RWPE2 (cell line): ENCODE data around the gene IL13.

Experiments used
- ATAC-seq: fragments of 200-7000 bp; cut with Tn5 transposase; 3 replicates; pipeline ENCODE4 v1.9.1; 2021; ENCODE audit warnings: low read depth
- DNase-seq: peaks from one replicate; pipeline ENCODE4 v3.0.0-alpha.2; 2020; ENCODE audit warnings: low spot score
- H3K27ac ChIP-seq: fragments of 450-650 bp; 2 replicates; pipeline ENCODE4 v1.5.1; 2017; ENCODE audit warnings: mild to moderate bottlenecking; ENCODE audit not compliant: poor library complexity, severe bottlenecking
- H3K27me3 ChIP-seq: fragments of 250-450 bp; sonication (Bioruptor Pico); 2 replicates; pipeline ENCODE4 v1.5.1; 2021; ENCODE audit warnings: mild to moderate bottlenecking, moderate library complexity; ENCODE audit not compliant: insufficient read depth, poor library complexity, severe bottlenecking
- H3K36me3 ChIP-seq: fragments of 250-450 bp; sonication (Bioruptor Pico); 2 replicates; pipeline ENCODE4 v1.5.1; 2020; ENCODE audit warnings: low read depth, mild to moderate bottlenecking, moderate library complexity
- H3K4me1 ChIP-seq: fragments of 250-450 bp; sonication (Bioruptor Pico); 2 replicates; pipeline ENCODE4 v1.5.1; 2021; ENCODE audit warnings: mild to moderate bottlenecking, moderate library complexity; ENCODE audit not compliant: insufficient read depth, poor library complexity, severe bottlenecking
- H3K4me3 ChIP-seq: fragments of 250-450 bp; sonication (Bioruptor Pico); 2 replicates; pipeline ENCODE4 v1.5.1; 2021; ENCODE audit warnings: mild to moderate bottlenecking, moderate library complexity; ENCODE audit not compliant: severe bottlenecking
- H3K9me3 ChIP-seq: fragments of 250-450 bp; sonication (Bioruptor Pico); 2 replicates; pipeline ENCODE4 v1.5.1; 2021; ENCODE audit warnings: mild to moderate bottlenecking, moderate library complexity; ENCODE audit not compliant: severe bottlenecking
- TF ChIP-seq, protein P1 (sequence below): fragments of 450-650 bp; IDR thresholded peaks from one replicate; pipeline ENCODE4 v1.5.1; 2017; ENCODE audit warnings: mild to moderate bottlenecking, moderate library complexity; ENCODE audit not compliant: poor library complexity, severe bottlenecking

IL13 gene

DNA sequence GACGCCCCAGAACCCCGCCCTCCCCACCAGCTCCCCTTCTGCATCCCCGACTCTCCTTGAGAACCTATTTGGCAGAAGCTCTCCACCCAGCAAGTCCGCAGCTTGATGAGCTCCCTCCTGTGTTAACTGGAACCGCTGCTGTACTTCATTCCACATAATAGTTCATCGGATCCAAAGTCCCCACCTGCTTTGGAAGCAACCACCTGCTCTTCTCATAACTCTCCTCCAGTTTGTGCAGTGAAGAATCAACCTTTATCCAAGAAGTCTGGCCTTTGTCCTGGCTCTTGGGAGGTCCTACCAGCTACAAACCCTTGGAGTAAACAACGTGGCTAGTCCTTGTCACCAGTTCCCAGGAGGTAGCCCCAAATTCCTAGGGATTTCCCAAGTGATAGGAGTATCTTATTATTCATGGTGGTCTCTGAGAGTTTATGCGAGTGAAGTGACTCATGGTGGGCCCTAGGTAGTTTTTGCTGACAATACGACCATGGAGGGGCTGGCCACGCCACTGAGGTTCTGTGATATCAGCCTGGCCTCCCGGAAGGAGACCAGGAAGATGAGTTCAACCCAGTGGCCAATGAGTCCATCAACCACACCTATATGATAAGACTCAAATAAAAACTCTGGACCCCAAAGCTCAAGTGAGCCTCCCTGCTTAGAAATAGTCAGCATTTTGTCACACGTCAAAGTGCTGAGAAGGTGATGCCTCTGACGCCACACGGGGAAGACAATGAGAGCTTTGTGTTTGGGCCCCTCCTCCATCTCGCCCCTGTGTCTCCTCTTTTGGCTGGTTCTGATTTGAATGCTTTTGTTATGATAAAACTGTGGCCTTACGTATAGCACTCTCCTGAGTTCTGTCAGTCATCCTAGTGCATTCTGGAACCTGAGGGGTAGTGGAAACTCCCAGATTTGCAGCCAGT lies 12.3 kb downstream of the IL13 start:
- H3K27me3 ChIP-seq = no peaks in the 10 kb centered on the region
- no peaks in the 10 kb centered on the region for H3K9me3 ChIP-seq
- H3K4me1 ChIP-seq = peaks cover 11% of the 10 kb centered on the region
- no peaks in the 10 kb centered on the region for H3K36me3 ChIP-seq
- DNase-seq (no peak), ATAC-seq (no peak)
- no peak overlapping the region for H3K4me3 ChIP-seq
- H3K27ac ChIP-seq = no peak overlapping the region
- TF ChIP-seq, protein P1, sequence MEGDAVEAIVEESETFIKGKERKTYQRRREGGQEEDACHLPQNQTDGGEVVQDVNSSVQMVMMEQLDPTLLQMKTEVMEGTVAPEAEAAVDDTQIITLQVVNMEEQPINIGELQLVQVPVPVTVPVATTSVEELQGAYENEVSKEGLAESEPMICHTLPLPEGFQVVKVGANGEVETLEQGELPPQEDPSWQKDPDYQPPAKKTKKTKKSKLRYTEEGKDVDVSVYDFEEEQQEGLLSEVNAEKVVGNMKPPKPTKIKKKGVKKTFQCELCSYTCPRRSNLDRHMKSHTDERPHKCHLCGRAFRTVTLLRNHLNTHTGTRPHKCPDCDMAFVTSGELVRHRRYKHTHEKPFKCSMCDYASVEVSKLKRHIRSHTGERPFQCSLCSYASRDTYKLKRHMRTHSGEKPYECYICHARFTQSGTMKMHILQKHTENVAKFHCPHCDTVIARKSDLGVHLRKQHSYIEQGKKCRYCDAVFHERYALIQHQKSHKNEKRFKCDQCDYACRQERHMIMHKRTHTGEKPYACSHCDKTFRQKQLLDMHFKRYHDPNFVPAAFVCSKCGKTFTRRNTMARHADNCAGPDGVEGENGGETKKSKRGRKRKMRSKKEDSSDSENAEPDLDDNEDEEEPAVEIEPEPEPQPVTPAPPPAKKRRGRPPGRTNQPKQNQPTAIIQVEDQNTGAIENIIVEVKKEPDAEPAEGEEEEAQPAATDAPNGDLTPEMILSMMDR = no peak

DNA sequence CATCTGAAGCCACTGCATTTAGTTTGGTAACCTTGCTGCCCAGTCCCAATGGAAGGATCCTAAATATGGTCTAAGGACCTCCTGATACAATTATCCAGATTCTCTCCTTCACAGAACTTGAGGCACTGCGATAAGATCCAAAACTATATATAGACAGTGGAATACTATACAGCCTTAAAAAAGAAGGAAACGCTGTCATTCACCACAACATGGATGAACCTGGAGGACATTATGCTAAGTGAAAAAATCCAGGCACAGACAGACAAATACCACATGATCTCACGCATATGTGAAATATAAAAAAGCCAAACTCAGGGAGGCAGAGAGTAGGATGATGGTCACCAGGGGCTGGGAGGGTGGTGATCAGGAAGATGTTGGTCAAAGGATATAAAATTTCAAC lies 13.0 kb downstream of the IL13 start:
- H3K4me3 ChIP-seq = no peak overlapping the region
- DNase-seq (no peak), ATAC-seq (no peak)
- no peaks in the 10 kb centered on the region for H3K9me3 ChIP-seq
- peaks cover 12% of the 10 kb centered on the region for H3K4me1 ChIP-seq
- no peak overlapping the region for H3K27ac ChIP-seq
- no peaks in the 10 kb centered on the region for H3K27me3 ChIP-seq
- TF ChIP-seq, protein P1 = no peak
- no peaks in the 10 kb centered on the region for H3K36me3 ChIP-seq

DNA sequence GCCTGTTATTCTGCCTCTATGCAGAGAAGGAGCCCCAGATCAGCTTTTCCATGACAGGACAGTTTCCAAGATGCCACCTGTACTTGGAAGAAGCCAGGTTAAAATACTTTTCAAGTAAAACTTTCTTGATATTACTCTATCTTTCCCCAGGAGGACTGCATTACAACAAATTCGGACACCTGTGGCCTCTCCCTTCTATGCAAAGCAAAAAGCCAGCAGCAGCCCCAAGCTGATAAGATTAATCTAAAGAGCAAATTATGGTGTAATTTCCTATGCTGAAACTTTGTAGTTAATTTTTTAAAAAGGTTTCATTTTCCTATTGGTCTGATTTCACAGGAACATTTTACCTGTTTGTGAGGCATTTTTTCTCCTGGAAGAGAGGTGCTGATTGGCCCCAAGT lies 15.5 kb downstream of the IL13 start:
- TF ChIP-seq, protein P1 = no peak
- Histone ChIP-seq H3K9me3 (no peaks in the 10 kb centered on the region), H3K36me3 (no peaks in the 10 kb centered on the region), H3K4me1 (peaks cover 24% of the 10 kb centered on the region), H3K27me3 (no peaks in the 10 kb centered on the region), H3K27ac (peak overlapping the region; percentile 86), H3K4me3 (no peak overlapping the region)
- no peak for ATAC-seq
- no peak for DNase-seq

DNA sequence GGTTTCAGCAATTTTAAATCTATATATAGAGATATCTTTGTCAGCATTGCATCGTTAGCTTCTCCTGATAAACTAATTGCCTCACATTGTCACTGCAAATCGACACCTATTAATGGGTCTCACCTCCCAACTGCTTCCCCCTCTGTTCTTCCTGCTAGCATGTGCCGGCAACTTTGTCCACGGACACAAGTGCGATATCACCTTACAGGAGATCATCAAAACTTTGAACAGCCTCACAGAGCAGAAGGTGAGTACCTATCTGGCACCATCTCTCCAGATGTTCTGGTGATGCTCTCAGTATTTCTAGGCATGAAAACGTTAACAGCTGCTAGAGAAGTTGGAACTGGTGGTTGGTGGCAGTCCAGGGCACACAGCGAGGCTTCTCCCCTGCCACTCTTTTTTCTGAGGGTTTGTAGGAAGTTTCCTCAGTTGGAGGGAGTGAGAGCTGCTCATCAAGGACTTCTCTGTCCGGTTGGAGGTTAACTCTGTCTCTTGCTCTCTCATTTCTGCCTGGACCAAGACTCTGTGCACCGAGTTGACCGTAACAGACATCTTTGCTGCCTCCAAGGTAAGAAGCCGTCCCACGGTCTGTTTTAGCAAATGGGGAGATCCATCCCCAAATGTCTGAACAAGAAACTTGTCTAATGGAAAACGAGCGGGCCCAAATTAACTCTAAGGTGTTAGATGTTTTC lies 16.1 kb downstream of the IL13 start, which contains the start of gene IL4:
IL4 (plus strand) TSS at position 51 of the 692 bp plus-strand sequence; CDS start at position 113, 62 bp downstream.
- peaks cover 24% of the 10 kb centered on the region for H3K4me1 ChIP-seq
- no peaks in the 10 kb centered on the region for H3K9me3 ChIP-seq
- TF ChIP-seq, protein P1 = no peak
- H3K36me3 ChIP-seq = no peaks in the 10 kb centered on the region
- ATAC-seq = no peak; the same call in 2 of the 3 replicates
- H3K27ac ChIP-seq = peak within 1 kb of the TSS; percentile 86
- DNase-seq = no peak
- peak within 1 kb of the TSS; percentile 2 for H3K4me3 ChIP-seq
- H3K27me3 ChIP-seq = no peaks in the 10 kb centered on the region
